22Rv1 (cell line): ENCODE data around the gene STAMBP.
"Not testable (repeated sequence)": the region's sequence is repeated elsewhere in the genome, so short reads cannot be mapped to it uniquely, and the experiment has no call there.

Experiments
- H3K27ac ChIP-seq: fragments of 450-650 bp; 2 replicates; pipeline ENCODE4 v1.5.1; 2017
- ZFX ChIP-seq: fragments of 450-650 bp; IDR thresholded peaks from 2 replicates; pipeline ENCODE4 v1.6.1; 2017; ENCODE audit warnings: antibody characterized with exemption, borderline replicate concordance
- TF ChIP-seq, protein P1 (sequence below): fragments of 450-650 bp; IDR thresholded peaks from 2 replicates; pipeline ENCODE4 v1.5.1; 2017; ENCODE audit warnings: mild to moderate bottlenecking

Gene STAMBP

DNA sequence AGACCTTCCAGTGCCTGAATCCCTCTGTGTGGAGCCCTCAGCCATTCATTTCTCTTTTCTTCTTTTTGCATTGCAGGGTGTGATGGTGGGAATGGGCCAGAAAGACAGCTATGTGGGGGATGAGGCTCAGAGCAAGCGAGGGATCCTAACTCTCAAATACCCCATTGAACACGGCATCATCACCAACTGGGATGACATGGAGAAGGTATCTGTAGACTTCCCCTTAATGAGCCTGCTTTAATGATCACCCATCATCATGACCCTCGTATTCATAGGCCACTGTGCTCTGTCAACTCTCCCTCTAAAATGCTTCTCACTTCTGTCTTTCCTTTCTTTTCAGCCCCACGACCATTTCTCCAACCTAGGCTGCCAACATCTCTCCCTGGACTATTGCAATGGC is 73.5 kb downstream of the STAMBP start:
- no peak overlapping the region for H3K27ac ChIP-seq
- no peak for TF ChIP-seq ZFX
- TF ChIP-seq, protein P1, sequence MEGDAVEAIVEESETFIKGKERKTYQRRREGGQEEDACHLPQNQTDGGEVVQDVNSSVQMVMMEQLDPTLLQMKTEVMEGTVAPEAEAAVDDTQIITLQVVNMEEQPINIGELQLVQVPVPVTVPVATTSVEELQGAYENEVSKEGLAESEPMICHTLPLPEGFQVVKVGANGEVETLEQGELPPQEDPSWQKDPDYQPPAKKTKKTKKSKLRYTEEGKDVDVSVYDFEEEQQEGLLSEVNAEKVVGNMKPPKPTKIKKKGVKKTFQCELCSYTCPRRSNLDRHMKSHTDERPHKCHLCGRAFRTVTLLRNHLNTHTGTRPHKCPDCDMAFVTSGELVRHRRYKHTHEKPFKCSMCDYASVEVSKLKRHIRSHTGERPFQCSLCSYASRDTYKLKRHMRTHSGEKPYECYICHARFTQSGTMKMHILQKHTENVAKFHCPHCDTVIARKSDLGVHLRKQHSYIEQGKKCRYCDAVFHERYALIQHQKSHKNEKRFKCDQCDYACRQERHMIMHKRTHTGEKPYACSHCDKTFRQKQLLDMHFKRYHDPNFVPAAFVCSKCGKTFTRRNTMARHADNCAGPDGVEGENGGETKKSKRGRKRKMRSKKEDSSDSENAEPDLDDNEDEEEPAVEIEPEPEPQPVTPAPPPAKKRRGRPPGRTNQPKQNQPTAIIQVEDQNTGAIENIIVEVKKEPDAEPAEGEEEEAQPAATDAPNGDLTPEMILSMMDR, result no peak

DNA sequence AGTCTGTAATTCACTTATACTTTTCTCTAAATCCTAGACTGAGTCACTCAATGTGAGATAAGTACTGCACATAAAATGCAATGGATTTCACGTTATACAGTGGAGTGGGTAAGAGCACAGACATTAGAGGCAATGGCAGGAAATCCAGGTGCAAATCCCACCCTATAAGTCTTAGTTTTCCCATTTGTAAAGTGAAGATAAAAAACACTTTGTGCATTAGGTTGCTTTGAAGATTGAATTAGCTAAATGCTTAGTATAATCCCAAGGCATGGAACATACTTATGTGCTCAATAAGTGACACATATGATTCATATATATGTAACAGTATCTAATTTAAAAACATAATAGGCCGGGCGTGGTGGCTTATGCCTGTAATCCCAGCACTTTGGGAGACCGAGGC is 74.6 kb downstream of the STAMBP start:
- no peak overlapping the region for H3K27ac ChIP-seq
- TF ChIP-seq, protein P1, result no peak
- TF ChIP-seq ZFX, result no peak

DNA sequence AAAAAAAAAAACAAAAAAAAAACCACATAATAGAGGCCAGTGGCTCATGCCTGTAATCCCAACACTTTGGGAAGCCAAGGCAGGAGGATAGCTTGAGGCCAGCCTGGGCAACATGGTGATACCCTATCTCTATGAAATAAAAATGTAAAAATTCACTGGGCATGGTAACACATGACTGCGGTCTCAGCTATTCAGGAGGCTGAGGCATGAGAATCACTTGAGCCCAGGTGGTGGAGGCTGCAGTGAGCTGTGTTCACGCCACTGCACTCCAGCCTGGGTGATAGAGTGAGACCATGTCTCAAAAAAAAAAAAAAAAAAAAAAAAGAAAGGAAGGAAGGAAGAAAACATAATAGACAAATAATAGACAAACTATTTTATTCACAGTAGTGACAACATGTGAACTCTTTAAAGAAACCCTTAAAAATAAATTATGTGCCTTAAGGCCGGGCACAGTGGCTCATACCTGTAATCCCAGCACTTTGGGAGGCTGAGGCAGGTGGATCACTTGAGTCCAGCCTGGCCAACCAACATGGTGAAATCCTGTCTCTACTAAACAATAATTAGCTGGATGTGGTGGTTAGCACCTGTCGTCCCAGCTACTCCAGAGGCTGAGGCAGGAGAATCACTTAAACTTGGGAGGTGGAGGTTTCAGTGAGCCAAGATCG is 75.3 kb downstream of the STAMBP start:
- not testable (repeated sequence) for H3K27ac ChIP-seq

DNA sequence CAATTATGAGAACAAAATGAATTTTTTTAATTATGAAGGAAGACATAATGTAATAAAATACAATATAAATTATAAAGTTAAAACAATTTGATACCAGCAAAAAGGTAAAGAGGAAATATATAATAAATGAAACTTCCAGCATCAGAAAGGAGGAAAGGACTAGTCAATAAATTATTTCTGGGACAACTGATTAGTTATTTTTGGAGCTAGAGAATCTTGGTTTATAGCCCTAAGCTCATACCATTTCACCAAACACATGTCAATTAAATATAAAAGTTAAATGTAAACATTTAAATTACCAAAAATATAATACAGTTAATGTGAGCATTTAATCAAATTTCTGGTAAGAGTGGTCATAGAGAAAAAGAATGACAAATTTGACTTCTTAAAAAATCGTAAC is 76.2 kb downstream of the STAMBP start:
- no peak overlapping the region for H3K27ac ChIP-seq
- TF ChIP-seq ZFX, result no peak
- TF ChIP-seq, protein P1, result no peak

DNA sequence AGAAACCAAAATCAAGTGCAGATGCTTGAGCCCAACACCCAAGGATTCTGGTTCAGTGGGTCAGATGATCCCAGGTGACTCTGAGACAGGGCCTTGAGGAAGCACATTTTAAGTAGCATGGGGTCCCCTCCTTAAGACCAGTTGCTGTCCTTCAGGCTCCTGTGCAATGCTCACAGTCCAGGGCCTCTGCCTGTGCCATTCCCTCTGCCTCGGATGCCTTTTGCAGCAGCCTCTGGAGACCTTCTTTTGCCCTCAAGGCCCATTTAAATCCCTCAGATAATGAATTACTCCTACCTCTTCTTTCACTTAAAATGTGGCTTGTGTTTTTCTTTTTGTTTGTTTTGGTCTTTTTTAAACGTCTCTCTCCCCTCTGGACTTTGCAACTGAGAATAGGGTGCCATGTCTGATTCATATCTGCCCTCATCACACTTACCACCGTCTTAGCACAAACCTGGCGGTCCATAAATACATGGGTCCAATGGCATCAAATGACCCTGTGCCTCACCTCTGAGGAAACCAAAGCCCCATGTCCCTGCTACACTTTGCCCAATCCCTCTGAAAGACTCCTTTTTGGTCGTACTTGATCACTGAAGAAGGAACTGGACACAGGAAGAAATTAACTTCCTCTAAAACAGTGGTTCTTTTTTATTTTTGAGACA is 78.2 kb downstream of the STAMBP start:
- TF ChIP-seq ZFX, result no peak

DNA sequence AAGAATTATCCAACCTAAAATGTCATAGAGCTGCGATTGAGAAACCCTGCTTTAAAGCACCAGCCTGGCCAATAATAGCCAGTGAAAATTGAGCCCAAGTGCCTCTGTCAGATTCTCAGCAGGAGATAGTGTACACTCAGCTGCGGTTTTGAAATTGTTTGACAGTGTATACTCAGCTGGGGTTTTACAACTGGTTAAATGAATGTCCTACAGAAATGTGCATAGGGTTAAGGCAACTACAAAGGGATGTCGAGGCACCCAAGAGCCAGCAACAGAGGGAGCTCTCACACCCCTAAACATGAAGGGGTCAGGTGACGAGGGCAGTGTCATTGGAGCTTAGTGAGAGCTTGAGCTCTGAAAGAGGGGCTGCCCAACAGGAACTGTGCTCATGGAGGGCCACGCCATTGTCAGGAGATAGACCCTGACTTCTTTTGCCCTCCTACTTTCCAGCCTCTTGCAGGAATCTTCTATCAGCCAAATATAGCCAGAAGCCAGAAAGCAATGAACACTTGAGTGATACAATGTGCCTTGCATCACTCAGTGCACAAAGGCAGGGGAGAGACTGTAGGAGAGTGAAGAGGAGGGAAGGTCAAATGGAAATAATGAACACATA is 79.2 kb downstream of the STAMBP start:
- TF ChIP-seq, protein P1, result no peak
- no peak for TF ChIP-seq ZFX
- H3K27ac ChIP-seq, result no peak overlapping the region

More for the DNA sequence above, 78.2 kb downstream of the STAMBP start:
- no peak overlapping the region for H3K27ac ChIP-seq

DNA sequence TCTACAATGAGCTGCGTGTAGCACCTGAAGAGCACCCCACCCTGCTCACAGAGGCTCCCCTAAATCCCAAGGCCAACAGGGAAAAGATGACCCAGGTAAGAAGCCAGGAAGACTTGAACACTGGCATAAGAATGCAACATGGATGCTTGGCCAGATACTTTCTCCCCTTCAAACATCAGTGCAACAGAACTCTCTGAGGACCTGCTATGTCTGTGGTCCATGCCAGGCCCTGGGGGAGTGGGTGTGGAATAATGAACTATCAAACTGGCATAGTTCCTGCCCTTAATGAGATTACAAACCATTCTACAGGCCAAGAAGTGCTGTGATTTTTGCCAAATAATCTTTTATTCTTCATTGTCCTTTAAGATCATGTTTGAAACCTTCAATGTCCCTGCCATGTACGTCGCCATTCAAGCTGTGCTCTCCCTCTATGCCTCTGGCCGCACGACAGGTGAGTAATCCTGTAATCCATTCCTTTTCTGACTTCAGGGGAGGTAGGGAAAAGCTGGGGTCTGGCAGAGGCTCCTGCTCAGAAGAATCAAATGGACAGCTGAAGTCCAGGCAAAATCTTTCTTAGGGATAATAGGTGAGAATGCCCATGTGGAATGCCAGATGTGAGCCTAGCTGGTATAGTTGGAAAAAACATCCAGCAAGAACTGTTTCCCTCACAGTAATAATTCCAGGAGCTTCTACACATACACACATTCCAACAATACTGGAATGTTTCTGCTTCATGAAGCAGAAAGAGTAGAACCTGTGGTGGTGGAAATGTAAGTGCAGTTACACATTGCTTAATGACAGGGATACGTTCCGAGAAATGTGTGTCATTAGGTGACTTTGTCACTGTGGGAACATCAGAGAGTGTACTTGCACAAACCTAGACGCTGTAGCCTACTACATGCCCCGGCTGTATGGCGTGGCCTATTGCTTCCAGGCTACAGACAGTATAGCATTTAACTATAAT is 80.2 kb downstream of the STAMBP start:
- H3K27ac ChIP-seq, result no peak overlapping the region
- TF ChIP-seq, protein P1, result no peak
- TF ChIP-seq ZFX, result no peak
